ENCODE data around the gene CCDC82.

The CCDC82 gene

DNA sequence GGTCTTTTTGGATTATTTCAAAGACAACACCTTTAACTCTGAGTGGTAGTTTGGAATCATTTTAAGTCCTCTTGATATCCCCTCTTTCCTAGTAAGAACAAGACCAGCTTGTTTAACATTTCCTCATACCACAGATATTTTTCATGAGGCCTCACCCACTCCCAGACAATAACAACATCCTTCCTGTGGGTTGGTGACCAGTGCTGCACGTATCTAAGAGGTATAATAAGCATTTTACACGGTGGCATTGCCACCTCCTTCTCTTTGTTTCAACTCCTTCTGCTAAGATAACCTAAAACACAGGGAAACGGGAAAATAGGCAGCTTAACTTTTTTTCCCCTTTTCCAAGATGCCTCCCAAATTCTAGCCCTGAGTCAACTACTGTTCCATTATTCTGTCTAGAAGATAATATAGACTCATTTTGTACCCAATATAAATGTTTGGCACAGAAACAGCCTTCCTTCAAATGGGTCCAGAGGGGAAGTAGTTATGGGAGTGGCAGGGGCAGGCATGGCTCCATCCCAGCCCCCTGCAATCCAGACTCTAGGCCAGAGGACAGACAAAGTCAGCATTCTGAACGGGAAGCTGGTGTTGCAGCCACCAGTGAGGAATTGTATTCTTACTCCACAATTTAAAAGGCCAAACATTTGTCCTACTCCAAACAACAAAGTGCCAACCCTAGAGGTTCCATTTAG, 75.2 kb downstream of the CCDC82 start:
- peaks cover 46% of the 10 kb centered on the region for H3K4me1 ChIP-seq (ENCODE audit: insufficient read depth, low read length)
- H3K27me3 ChIP-seq (ENCODE audit: control insufficient read depth in 1 of 2, insufficient read depth in 2 of 2, low read length in 2 of 2), result no peaks in the 10 kb centered on the region
- no peaks in the 10 kb centered on the region for H3K36me3 ChIP-seq (ENCODE audit: insufficient read depth, low read length)
- H3K27ac ChIP-seq (ENCODE audit: low read depth, low read length), result no peak overlapping the region
- no peak overlapping the region for H3K4me3 ChIP-seq (ENCODE audit: low read depth in 1 of 2, low read length in 2 of 2)
- H3K9ac ChIP-seq (ENCODE audit: low read length), result no peak overlapping the region
- no peaks in the 10 kb centered on the region for H3K9me3 ChIP-seq (ENCODE audit: low read length)

DNA sequence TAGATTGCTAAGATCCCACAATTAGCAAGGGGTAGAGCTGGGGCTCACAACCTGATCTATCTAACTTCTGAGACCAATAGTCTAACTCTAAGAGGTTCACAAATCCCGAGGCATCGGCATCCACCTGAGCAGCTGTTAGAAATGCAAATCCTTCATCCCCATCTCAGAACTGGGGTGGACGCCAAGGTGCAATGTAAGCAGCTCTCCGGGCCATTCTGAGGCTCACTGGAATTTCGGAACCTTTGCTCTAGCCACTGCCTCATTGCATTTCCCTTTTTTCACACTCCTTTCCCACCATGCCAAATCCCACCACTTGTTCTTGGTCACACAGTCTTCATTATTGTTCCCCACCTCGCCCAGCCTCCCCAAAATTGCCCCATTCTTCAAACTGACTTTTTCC, 76.5 kb downstream of the CCDC82 start:
- H3K27me3 ChIP-seq (ENCODE audit: control insufficient read depth in 1 of 2, insufficient read depth in 2 of 2, low read length in 2 of 2), result no peaks in the 10 kb centered on the region
- H3K9me3 ChIP-seq (ENCODE audit: low read length), result no peaks in the 10 kb centered on the region
- H3K4me3 ChIP-seq (ENCODE audit: low read depth in 1 of 2, low read length in 2 of 2), result no peak overlapping the region
- H3K9ac ChIP-seq (ENCODE audit: low read length), result no peak overlapping the region
- H3K4me1 ChIP-seq (ENCODE audit: insufficient read depth, low read length), result peaks cover 41% of the 10 kb centered on the region
- no peak overlapping the region for H3K27ac ChIP-seq (ENCODE audit: low read depth, low read length)
- H3K36me3 ChIP-seq (ENCODE audit: insufficient read depth, low read length), result no peaks in the 10 kb centered on the region

DNA sequence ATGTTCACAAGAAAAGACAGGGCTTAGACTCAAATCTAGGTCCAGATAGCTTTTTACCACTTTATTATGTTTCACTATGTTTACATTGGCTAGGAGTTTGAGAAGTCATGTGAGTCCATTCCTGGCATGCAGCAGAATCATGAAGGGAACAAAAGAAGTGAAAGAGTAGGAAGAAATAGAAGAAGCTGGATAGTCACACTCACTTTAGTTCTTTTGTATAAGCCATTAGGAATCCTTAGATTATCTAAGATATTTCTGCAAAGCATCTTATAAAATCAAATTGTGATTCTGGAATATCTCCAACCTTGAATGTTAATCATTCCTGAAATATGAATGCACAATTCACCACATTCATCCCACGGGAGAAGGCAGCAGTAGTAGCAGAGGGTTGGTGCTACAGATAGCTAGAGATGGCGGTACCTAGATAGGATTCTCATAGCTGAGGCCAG, 78.6 kb downstream of the CCDC82 start:
- Histone ChIP-seq H3K9ac (ENCODE audit: low read length) (no peak overlapping the region), H3K9me3 (ENCODE audit: low read length) (no peaks in the 10 kb centered on the region), H3K4me3 (ENCODE audit: low read depth in 1 of 2, low read length in 2 of 2) (no peak overlapping the region), H3K36me3 (ENCODE audit: insufficient read depth, low read length) (no peaks in the 10 kb centered on the region), H3K4me1 (ENCODE audit: insufficient read depth, low read length) (peaks cover 38% of the 10 kb centered on the region), H3K27ac (ENCODE audit: low read depth, low read length) (no peak overlapping the region), H3K27me3 (ENCODE audit: control insufficient read depth in 1 of 2, insufficient read depth in 2 of 2, low read length in 2 of 2) (no peaks in the 10 kb centered on the region)

DNA sequence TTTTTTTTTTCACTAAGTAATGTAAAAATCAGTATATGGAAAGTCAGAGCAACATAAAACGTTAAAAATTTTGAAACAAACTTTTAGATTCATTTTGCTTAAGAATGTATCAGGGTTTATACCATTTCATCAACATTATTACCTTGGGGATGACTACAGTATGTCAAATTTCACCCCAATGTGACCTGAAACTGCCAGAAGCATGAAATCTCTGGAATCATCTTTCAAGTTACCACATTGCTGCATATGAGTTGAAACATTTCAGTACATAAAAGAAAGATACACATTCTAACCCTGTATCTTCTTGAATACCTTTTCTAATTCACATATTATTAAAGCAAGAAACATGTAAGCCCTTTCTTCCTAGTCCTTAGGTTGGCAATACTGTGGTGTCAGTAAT, 79.5 kb downstream of the CCDC82 start:
- no peaks in the 10 kb centered on the region for H3K9me3 ChIP-seq (ENCODE audit: low read length)
- no peaks in the 10 kb centered on the region for H3K27me3 ChIP-seq (ENCODE audit: control insufficient read depth in 1 of 2, insufficient read depth in 2 of 2, low read length in 2 of 2)
- H3K27ac ChIP-seq (ENCODE audit: low read depth, low read length), result no peak overlapping the region
- H3K4me3 ChIP-seq (ENCODE audit: low read depth in 1 of 2, low read length in 2 of 2), result no peak overlapping the region
- H3K36me3 ChIP-seq (ENCODE audit: insufficient read depth, low read length), result no peaks in the 10 kb centered on the region
- no peak overlapping the region for H3K9ac ChIP-seq (ENCODE audit: low read length)
- peaks cover 40% of the 10 kb centered on the region for H3K4me1 ChIP-seq (ENCODE audit: insufficient read depth, low read length)

DNA sequence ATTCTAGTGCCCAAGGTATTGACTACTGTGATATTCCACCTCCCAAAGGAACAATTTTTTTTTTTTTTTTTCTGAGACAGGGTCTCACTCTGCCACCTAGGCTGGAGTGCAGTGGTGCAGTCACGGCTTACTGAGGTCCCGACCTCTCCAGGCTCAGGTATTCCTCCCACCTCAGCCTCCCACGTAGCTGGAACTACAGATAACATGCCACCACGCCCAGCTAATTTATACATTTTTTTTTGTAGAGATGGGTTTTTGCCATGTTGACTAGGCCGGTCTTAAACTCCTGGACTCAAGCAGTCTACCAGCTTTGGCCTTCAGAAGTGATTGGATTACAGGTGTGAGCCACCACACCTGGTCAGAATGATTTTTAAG, 80.1 kb downstream of the CCDC82 start:
- no peaks in the 10 kb centered on the region for H3K27me3 ChIP-seq (ENCODE audit: control insufficient read depth in 1 of 2, insufficient read depth in 2 of 2, low read length in 2 of 2)
- H3K27ac ChIP-seq (ENCODE audit: low read depth, low read length), result no peak overlapping the region
- H3K9ac ChIP-seq (ENCODE audit: low read length), result no peak overlapping the region
- peaks cover 35% of the 10 kb centered on the region for H3K4me1 ChIP-seq (ENCODE audit: insufficient read depth, low read length)
- H3K9me3 ChIP-seq (ENCODE audit: low read length), result no peaks in the 10 kb centered on the region
- H3K4me3 ChIP-seq (ENCODE audit: low read depth in 1 of 2, low read length in 2 of 2), result no peak overlapping the region
- no peaks in the 10 kb centered on the region for H3K36me3 ChIP-seq (ENCODE audit: insufficient read depth, low read length)

DNA sequence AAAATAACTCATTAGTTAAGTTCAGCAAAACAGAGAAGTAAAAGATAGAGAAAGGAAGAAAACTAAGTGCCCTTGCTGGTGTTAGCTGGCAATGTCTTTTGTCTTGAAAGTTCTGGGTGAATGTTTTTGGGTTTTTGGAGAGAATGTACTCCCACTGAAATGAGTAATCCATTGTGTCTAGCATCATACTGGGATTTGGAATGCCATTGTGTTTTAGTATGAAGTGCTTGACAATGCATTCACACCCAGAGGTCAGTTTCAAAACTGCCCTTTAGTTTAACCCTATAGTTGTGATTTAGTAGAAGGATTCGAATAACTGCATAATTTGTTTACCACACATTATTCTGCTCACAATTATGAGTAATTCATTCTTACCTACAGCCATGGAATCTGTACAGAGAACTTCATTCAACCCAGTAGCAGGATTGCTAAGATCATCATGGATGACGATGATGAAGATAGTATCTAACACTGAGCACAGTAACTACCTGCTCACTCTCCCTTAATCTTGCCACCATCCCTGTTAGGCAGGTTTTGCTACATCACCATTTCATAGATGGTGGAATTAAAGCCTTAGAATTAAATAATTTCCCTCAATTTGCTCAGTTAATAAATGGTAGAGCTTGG, 80.6 kb downstream of the CCDC82 start:
- Histone ChIP-seq H3K36me3 (ENCODE audit: insufficient read depth, low read length) (no peaks in the 10 kb centered on the region), H3K9ac (ENCODE audit: low read length) (no peak overlapping the region), H3K27me3 (ENCODE audit: control insufficient read depth in 1 of 2, insufficient read depth in 2 of 2, low read length in 2 of 2) (no peaks in the 10 kb centered on the region), H3K9me3 (ENCODE audit: low read length) (no peaks in the 10 kb centered on the region), H3K27ac (ENCODE audit: low read depth, low read length) (no peak overlapping the region), H3K4me3 (ENCODE audit: low read depth in 1 of 2, low read length in 2 of 2) (no peak overlapping the region), H3K4me1 (ENCODE audit: insufficient read depth, low read length) (peaks cover 30% of the 10 kb centered on the region)

DNA sequence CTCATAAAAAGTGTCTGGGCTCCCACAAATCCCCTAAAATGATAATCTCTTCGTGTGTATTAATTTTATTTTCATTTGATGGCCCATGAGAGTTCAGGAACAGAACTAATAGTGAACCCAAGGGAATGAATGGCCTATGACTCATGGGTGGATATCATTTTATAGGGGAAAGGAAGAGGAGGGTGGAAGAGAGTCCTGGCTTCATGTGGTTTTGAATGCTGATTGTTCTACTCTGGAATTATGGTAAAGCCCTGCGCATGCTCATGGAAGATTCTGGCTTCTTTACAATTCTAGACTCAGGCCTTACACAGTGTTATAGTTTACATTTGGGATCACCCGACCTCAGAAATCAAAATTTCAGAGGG, 82.0 kb downstream of the CCDC82 start:
- H3K4me3 ChIP-seq (ENCODE audit: low read depth in 1 of 2, low read length in 2 of 2), result peak overlapping the region; percentile 16 to 49
- H3K4me1 ChIP-seq (ENCODE audit: insufficient read depth, low read length), result peaks cover 30% of the 10 kb centered on the region
- H3K27ac ChIP-seq (ENCODE audit: low read depth, low read length), result peak overlapping the region; percentile 70
- no peaks in the 10 kb centered on the region for H3K36me3 ChIP-seq (ENCODE audit: insufficient read depth, low read length)
- no peaks in the 10 kb centered on the region for H3K9me3 ChIP-seq (ENCODE audit: low read length)
- no peaks in the 10 kb centered on the region for H3K27me3 ChIP-seq (ENCODE audit: control insufficient read depth in 1 of 2, insufficient read depth in 2 of 2, low read length in 2 of 2)
- no peak overlapping the region for H3K9ac ChIP-seq (ENCODE audit: low read length)

DNA sequence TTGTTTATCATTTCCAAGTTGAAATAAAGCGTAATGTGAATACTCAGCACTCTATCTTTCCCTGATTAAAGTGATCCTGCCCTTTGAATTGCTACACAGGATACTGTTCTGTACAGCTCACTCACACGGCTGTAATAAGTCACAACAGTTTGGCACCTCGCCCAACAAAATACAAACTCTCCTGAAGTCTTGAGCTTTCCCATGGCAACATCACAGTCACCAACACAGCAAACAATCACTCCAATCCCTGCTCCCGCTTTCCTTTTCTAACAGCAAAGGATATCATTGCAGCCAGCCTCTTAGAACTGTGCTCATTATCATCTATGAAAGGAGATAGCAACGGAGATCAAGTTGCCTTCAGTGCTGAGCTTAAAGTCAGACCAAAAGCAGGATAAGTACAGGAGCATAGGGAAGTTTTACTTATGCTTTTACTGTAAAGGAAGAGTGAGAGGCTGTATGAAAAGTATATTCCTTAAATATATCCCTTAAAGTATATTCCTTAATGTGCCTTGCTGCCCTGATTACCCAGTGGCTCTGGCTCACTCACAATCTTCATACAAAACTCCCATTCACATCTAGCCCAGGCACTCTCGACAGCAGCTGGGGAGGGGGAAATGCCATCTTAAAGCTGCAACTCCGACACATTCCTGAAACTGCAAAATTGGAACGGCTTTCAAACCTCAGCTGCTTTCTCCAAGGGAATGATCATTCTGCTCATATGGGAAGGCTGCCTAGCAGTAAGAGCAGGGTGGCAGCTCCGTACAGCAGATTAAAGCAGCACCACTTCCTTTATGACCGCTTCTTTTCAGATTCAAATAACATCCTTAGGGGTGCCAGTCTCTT, 82.6 kb downstream of the CCDC82 start:
- Histone ChIP-seq H3K9ac (ENCODE audit: low read length) (peak overlapping the region; percentile 1), H3K4me3 (ENCODE audit: low read depth in 1 of 2, low read length in 2 of 2) (peak overlapping the region; percentile 16 to 49), H3K9me3 (ENCODE audit: low read length) (no peaks in the 10 kb centered on the region), H3K36me3 (ENCODE audit: insufficient read depth, low read length) (no peaks in the 10 kb centered on the region), H3K27ac (ENCODE audit: low read depth, low read length) (peak overlapping the region; percentile 70), H3K4me1 (ENCODE audit: insufficient read depth, low read length) (peaks cover 30% of the 10 kb centered on the region), H3K27me3 (ENCODE audit: control insufficient read depth in 1 of 2, insufficient read depth in 2 of 2, low read length in 2 of 2) (no peaks in the 10 kb centered on the region)

DNA sequence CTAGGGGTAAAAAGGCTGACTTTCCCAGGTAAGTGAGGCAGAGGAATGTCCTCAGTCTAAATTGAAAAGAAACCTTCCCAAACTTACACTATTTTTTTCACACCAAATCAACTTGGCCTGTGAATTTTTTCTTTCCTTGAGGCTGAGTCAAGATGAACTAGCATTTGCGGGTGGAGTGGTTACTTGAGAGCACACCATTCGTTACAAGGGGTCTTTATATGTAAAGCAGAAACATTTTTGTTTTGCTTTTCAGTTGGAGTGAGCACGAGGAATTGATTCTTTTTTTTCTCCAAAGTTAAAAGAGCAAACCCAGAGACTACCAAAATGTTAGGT, 83.1 kb downstream of the CCDC82 start:
- Histone ChIP-seq H3K27me3 (ENCODE audit: control insufficient read depth in 1 of 2, insufficient read depth in 2 of 2, low read length in 2 of 2) (no peaks in the 10 kb centered on the region), H3K4me1 (ENCODE audit: insufficient read depth, low read length) (peaks cover 30% of the 10 kb centered on the region), H3K27ac (ENCODE audit: low read depth, low read length) (peak overlapping the region; percentile 70), H3K9me3 (ENCODE audit: low read length) (no peaks in the 10 kb centered on the region), H3K9ac (ENCODE audit: low read length) (peak overlapping the region; percentile 1), H3K36me3 (ENCODE audit: insufficient read depth, low read length) (no peaks in the 10 kb centered on the region), H3K4me3 (ENCODE audit: low read depth in 1 of 2, low read length in 2 of 2) (peak overlapping the region in 1 of 2 donors; percentile 49)

DNA sequence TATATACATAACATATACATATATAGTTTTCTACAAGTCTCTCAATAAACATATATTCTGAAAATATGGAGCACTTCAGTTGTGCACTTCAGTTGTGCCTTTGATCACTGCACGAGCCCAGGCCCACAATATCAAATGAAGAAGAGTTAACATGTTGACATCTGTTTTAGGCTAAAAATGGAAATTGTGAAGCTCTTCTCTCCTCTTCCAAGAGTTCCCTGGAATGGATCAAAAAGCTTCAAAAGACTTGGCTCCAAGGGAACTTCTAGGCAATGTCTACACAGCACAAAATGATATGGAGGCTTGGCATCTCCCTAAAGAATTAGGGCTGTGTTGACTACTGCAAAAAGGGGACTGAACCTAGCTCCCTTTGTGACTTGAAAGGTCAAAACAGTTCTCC, 83.6 kb downstream of the CCDC82 start:
- H3K9ac ChIP-seq (ENCODE audit: low read length), result no peak overlapping the region
- H3K9me3 ChIP-seq (ENCODE audit: low read length), result no peaks in the 10 kb centered on the region
- no peaks in the 10 kb centered on the region for H3K36me3 ChIP-seq (ENCODE audit: insufficient read depth, low read length)
- peak overlapping the region in 1 of 2 donors; percentile 49 for H3K4me3 ChIP-seq (ENCODE audit: low read depth in 1 of 2, low read length in 2 of 2)
- H3K27me3 ChIP-seq (ENCODE audit: control insufficient read depth in 1 of 2, insufficient read depth in 2 of 2, low read length in 2 of 2), result no peaks in the 10 kb centered on the region
- peak overlapping the region; percentile 70 for H3K27ac ChIP-seq (ENCODE audit: low read depth, low read length)
- H3K4me1 ChIP-seq (ENCODE audit: insufficient read depth, low read length), result peaks cover 25% of the 10 kb centered on the region

DNA sequence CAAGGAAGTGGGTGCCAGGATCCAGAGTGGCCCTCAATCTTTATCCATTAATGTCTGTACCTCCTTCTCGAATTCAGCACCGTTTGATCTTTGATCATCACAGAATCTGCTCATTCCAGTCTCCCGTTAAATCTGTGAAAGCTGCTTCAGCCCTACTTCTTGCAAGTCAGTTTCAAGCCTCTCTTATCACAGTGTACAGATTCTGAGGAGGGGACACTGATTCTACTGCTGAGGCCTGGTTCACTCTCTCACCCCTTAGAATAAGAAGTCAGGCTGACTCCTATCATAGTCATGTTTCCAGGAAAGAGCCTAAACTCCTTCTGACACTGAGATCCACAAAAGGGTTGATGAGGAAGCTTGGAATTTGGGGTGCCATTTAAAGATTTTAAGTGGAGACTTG, 85.7 kb downstream of the CCDC82 start:
- no peak overlapping the region for H3K9ac ChIP-seq (ENCODE audit: low read length)
- H3K27me3 ChIP-seq (ENCODE audit: control insufficient read depth in 1 of 2, insufficient read depth in 2 of 2, low read length in 2 of 2), result no peaks in the 10 kb centered on the region
- no peaks in the 10 kb centered on the region for H3K9me3 ChIP-seq (ENCODE audit: low read length)
- H3K36me3 ChIP-seq (ENCODE audit: insufficient read depth, low read length), result no peaks in the 10 kb centered on the region
- no peak overlapping the region for H3K4me3 ChIP-seq (ENCODE audit: low read depth in 1 of 2, low read length in 2 of 2)
- peaks cover 30% of the 10 kb centered on the region for H3K4me1 ChIP-seq (ENCODE audit: insufficient read depth, low read length)
- H3K27ac ChIP-seq (ENCODE audit: low read depth, low read length), result no peak overlapping the region

All from muscle layer of colon (tissue), 2 donors.